WTC11 (cell line): ENCODE measurements around the gene TTLL10. TPM values are rescaled to one million over a fixed set of nuclear protein-coding genes. Genes with fewer than 3 reads are reported as not detected.

Experiments used
- ATAC-seq: fragments of 200-7000 bp; cut with Tn5 transposase; 2 replicates; pipeline ENCODE4 v1.10.0; 2021; ENCODE audit warnings: mild to moderate bottlenecking, moderate library complexity
- CTCF ChIA-PET: fragments of 300-600 bp; sonication (Branson Sonifier 250); formaldehyde crosslinking; loops from one replicate; lab custom pipeline; 2021; ENCODE audit warnings: antibody characterized with exemption; lab: Charles Lee
- POLR2A ChIA-PET: fragments of 350-600 bp; sonication (Branson Sonifier 250); formaldehyde crosslinking; loops from one replicate; lab custom pipeline; 2021; ENCODE audit warnings: antibody characterized with exemption; lab: Charles Lee
- DNase-seq: peaks from one replicate; pipeline ENCODE4 v3.0.0; 2021; ENCODE audit warnings: low spot score
- H3K27ac Mint-ChIP-seq: 2 replicates; pipeline ENCODE4 v1.8.0; 2021; ENCODE audit warnings: mixed read lengths
- H3K27me3 Mint-ChIP-seq: 2 replicates; pipeline ENCODE4 v1.8.0; 2021; ENCODE audit warnings: low read depth, mild to moderate bottlenecking, moderate library complexity, mixed read lengths
- H3K36me3 Mint-ChIP-seq: 2 replicates; pipeline ENCODE4 v1.8.0; 2021; ENCODE audit warnings: mixed read lengths
- H3K4me1 Mint-ChIP-seq: 2 replicates; pipeline ENCODE4 v1.8.0; 2022; ENCODE audit warnings: mixed read lengths
- H3K4me3 Mint-ChIP-seq: 2 replicates; pipeline ENCODE4 v1.8.0; 2021; ENCODE audit warnings: mild to moderate bottlenecking, moderate library complexity, mixed read lengths
- H3K9me3 Mint-ChIP-seq: 2 replicates; pipeline ENCODE4 v1.8.0; 2021; ENCODE audit warnings: mixed read lengths
- AR ChIP-seq: fragments of 250-450 bp; sonication (Bioruptor Pico); IDR thresholded peaks from 2 replicates; pipeline ENCODE4 v1.9.0; 2021; ENCODE audit warnings: mild to moderate bottlenecking
- CDX4 ChIP-seq: fragments of 250-450 bp; sonication (Bioruptor Pico); IDR thresholded peaks from 2 replicates; pipeline ENCODE4 v1.9.0; 2021; ENCODE audit warnings: moderate library complexity, mild to moderate bottlenecking, inconsistent platforms, borderline replicate concordance
- EMX1 ChIP-seq: fragments of 250-450 bp; sonication (Bioruptor Pico); IDR thresholded peaks from 2 replicates; pipeline ENCODE4 v1.8.0; 2021; ENCODE audit warnings: mild to moderate bottlenecking
- ESRRA ChIP-seq: sonication (generic); formaldehyde crosslinking; IDR thresholded peaks from 2 replicates; pipeline ENCODE4 v1.8.1; 2022; ENCODE audit warnings: mild to moderate bottlenecking, missing genetic modification reagents, borderline replicate concordance
- HMGA2 ChIP-seq: fragments of 250-450 bp; sonication (Bioruptor Pico); IDR thresholded peaks from 2 replicates; pipeline ENCODE4 v1.4.0; 2021; ENCODE audit warnings: mild to moderate bottlenecking, moderate library complexity
- NFE2L1 ChIP-seq: sonication (generic); formaldehyde crosslinking; IDR thresholded peaks from 2 replicates; pipeline ENCODE4 v1.8.1; 2023; ENCODE audit warnings: missing genetic modification reagents
- NR1H2 ChIP-seq: sonication (generic); formaldehyde crosslinking; IDR thresholded peaks from 2 replicates; pipeline ENCODE4 v1.9.0; 2021; ENCODE audit warnings: mild to moderate bottlenecking, moderate library complexity, missing genetic modification reagents
- NR2C2 ChIP-seq: sonication (generic); formaldehyde crosslinking; IDR thresholded peaks from 2 replicates; pipeline ENCODE4 v1.8.0; 2022; ENCODE audit warnings: mild to moderate bottlenecking, missing genetic modification reagents
- NR3C1 ChIP-seq: sonication (generic); formaldehyde crosslinking; conservative IDR thresholded peaks from 2 replicates; pipeline ENCODE4 v1.8.1; 2023; ENCODE audit warnings: low read depth, mild to moderate bottlenecking, missing genetic modification reagents
- STAT6 ChIP-seq: sonication (generic); formaldehyde crosslinking; conservative IDR thresholded peaks from 2 replicates; pipeline ENCODE4 v1.8.1; 2023; ENCODE audit warnings: mild to moderate bottlenecking, low read depth, missing genetic modification reagents, moderate library complexity
- TEAD1 ChIP-seq: sonication (generic); formaldehyde crosslinking; IDR thresholded peaks from 2 replicates; pipeline ENCODE4 v1.8.0; 2022; ENCODE audit warnings: mild to moderate bottlenecking, missing genetic modification reagents
- ZNF121 ChIP-seq: sonication (generic); formaldehyde crosslinking; IDR thresholded peaks from 2 replicates; pipeline ENCODE4 v1.8.0; 2023; ENCODE audit warnings: missing genetic modification reagents
- ZNF138 ChIP-seq: sonication (generic); formaldehyde crosslinking; conservative IDR thresholded peaks from 2 replicates; pipeline ENCODE4 v1.8.1; 2022; ENCODE audit warnings: mild to moderate bottlenecking, moderate library complexity, missing genetic modification reagents
- ZNF396 ChIP-seq: fragments of 250-450 bp; sonication (Bioruptor Pico); IDR thresholded peaks from 2 replicates; pipeline ENCODE4 v1.8.0; 2021; ENCODE audit warnings: mild to moderate bottlenecking, moderate library complexity, borderline replicate concordance
- total RNA-seq: library from RNA; stranded (reverse); gene quantifications from 3 replicates; pipeline ENCODE4 v1.2.3, GENCODE V29; 2021

Gene TTLL10
- total RNA-seq, 1 experiment from 2014 or later: 1.1 TPM

- Mint-ChIP-seq H3K36me3 (no peaks in the 10 kb centered on the region), H3K9me3 (no peaks in the 10 kb centered on the region)
Measured at GRCh38 chr1:1165485-1165884, 8.2 kb upstream of the TTLL10 start.

GRCh38 chr1:1165900-1166421 lies 7.7 kb upstream of the TTLL10 start:
- DNase-seq (no peak), ATAC-seq (no peak)
- no peak overlapping the region for H3K27ac Mint-ChIP-seq
- no peaks in the 10 kb centered on the region for H3K9me3 Mint-ChIP-seq
- peaks cover 7% of the 10 kb centered on the region for H3K27me3 Mint-ChIP-seq
- ChIA-PET CTCF (interaction anchor here (1.1 to 2.0 kb wide), 2 partner anchors 40 to 43 kb away, joined by 3 to 5 read pairs; partner anchors contain the start of gene TNFRSF18), POLR2A (no interaction called here)
- no peak for TF ChIP-seq NFE2L1 (CRISPR knock-in tag)
- TF ChIP-seq ZNF138 (CRISPR knock-in tag): no peak
- TF ChIP-seq ESRRA (CRISPR knock-in tag): no peak
- TF ChIP-seq NR2C2 (CRISPR knock-in tag): no peak
- H3K4me3 Mint-ChIP-seq: no peak overlapping the region
- no peaks in the 10 kb centered on the region for H3K36me3 Mint-ChIP-seq
- peaks cover 15% of the 10 kb centered on the region for H3K4me1 Mint-ChIP-seq

More at GRCh38 chr1:1165485-1165884, 8.2 kb upstream of the TTLL10 start:
- ChIA-PET CTCF (interaction anchor here (0.9 to 2.0 kb wide), 5 partner anchors 8 to 152 kb away, joined by 3 to 8 read pairs (median 3); partner anchors contain the start of genes ISG15, TNFRSF18 and TTLL10), POLR2A (interaction anchor here (0.9 to 1.1 kb wide), 2 partner anchors 8 to 43 kb away, joined by 3 to 4 read pairs; partner anchors contain the start of gene TTLL10)
- DNase-seq: no peak
- ATAC-seq: no peak
- H3K27me3 Mint-ChIP-seq: peaks cover 7% of the 10 kb centered on the region
- no peak overlapping the region for H3K27ac Mint-ChIP-seq
- TF ChIP-seq AR (CRISPR knock-in tag) (no peak), ZNF121 (CRISPR knock-in tag) (no peak), NR2C2 (CRISPR knock-in tag) (no peak), CDX4 (CRISPR knock-in tag) (no peak), STAT6 (CRISPR knock-in tag) (no peak), TEAD1 (CRISPR knock-in tag) (no peak), HMGA2 (CRISPR knock-in tag) (no peak), NR1H2 (CRISPR knock-in tag) (no peak), EMX1 (CRISPR knock-in tag) (no peak), ZNF396 (CRISPR knock-in tag) (no peak)
- H3K4me1 Mint-ChIP-seq: peaks cover 15% of the 10 kb centered on the region
- H3K4me3 Mint-ChIP-seq: no peak overlapping the region

GRCh38 chr1:1166642-1167397 lies 6.9 kb upstream of the TTLL10 start:
- Mint-ChIP-seq H3K4me3 (no peak overlapping the region), H3K27ac (no peak overlapping the region), H3K4me1 (peaks cover 15% of the 10 kb centered on the region), H3K9me3 (no peaks in the 10 kb centered on the region), H3K27me3 (peaks cover 7% of the 10 kb centered on the region), H3K36me3 (no peaks in the 10 kb centered on the region)
- TF ChIP-seq NR3C1: no peak
- no peak for TF ChIP-seq NFE2L1 (CRISPR knock-in tag)
- ChIA-PET POLR2A (no interaction called here), CTCF (no interaction called here)
- no peak for ATAC-seq
- no peak for DNase-seq
